HCT116 (cell line): ENCODE data around the gene P2RY14. TPM values are rescaled to one million over a fixed set of nuclear protein-coding genes. Genes with fewer than 3 reads are reported as not detected.

Experiments
- ATAC-seq: fragments of 200-7000 bp; cut with Tn5 transposase; 2 replicates; pipeline ENCODE4 v1.9.1; 2020; ENCODE audit warnings: mild to moderate bottlenecking, moderate library complexity
- BruUV-seq: library from RNA; stranded (reverse); fragments of 400-500 nt; replicated peaks from 2 replicates; lab custom pipeline; 2021; lab: Mats Ljungman, UMichigan
- CTCF ChIA-PET: fragments of 300-600 bp; sonication (Branson Sonifier 250); formaldehyde crosslinking; loops from one replicate; lab custom pipeline; 2021; ENCODE audit warnings: antibody characterized with exemption; lab: Charles Lee
- POLR2A ChIA-PET: fragments of 300-600, 350-600 bp; sonication (Branson Sonifier 250); formaldehyde crosslinking; loops from one replicate; lab custom pipeline; 2021; ENCODE audit warnings: antibody characterized with exemption; lab: Charles Lee
- RAD21 ChIA-PET, 2 experiments: fragments of 300-600 bp; sonication (Branson Sonifier 250); formaldehyde crosslinking; loops; one replicate each; lab custom pipeline; 2023; ENCODE audit warnings: low total read pairs in 2 of 2; ENCODE audit not compliant: uncharacterized antibody in 2 of 2, unreplicated experiment in 2 of 2, low non-redundant PET in 1 of 2; lab: Charles Lee
- DNase-seq: peaks from one replicate; pipeline ENCODE4 v3.0.0-alpha.2; 2010; ENCODE audit warnings: low read depth, low spot score
- H2AFZ ChIP-seq: fragments of 200-600 bp; shearing (Covaris generic), sonication (generic); 2 replicates; pipeline ENCODE4 v1.6.1; 2017; ENCODE audit warnings: low read depth, mixed run types, mixed read lengths, antibody characterized with exemption, low read length; ENCODE audit not compliant: poor library complexity, severe bottlenecking
- H3K27ac ChIP-seq: 2 replicates; pipeline ENCODE4 v1.5.1; 2012; ENCODE audit warnings: low read depth, low read length
- H3K27me3 ChIP-seq: fragments of 200-600 bp; sonication (generic); 2 replicates; pipeline ENCODE4 v1.6.1; 2016; ENCODE audit warnings: mixed run types, low read length, mixed read lengths; ENCODE audit not compliant: insufficient read depth
- H3K36me3 ChIP-seq, 2 experiments: fragments of 200-500 bp in 1 of 2; fragments of 200-600 bp in 1 of 2; sonication (Bioruptor generic) in 1 of 2; sonication (generic) in 1 of 2; 2 replicates each; pipeline versions ENCODE4 v1.5.1 to v1.6.1; 2014 to 2016; ENCODE audit warnings: low read length in 2 of 2, inconsistent platforms in 1 of 2, mixed read lengths in 1 of 2, mixed run types in 1 of 2; ENCODE audit not compliant: insufficient read depth in 2 of 2, control insufficient read depth in 1 of 2
- H3K4me1 ChIP-seq, 2 experiments: fragments of 200-600 bp in 1 of 2; sonication (generic) in 1 of 2; 2 replicates each; pipeline versions ENCODE4 v1.5.1 to v1.6.1; 2012 to 2017; ENCODE audit warnings: low read length in 2 of 2, inconsistent platforms in 1 of 2, mild to moderate bottlenecking in 1 of 2, mixed read lengths in 1 of 2, mixed run types in 1 of 2, moderate library complexity in 1 of 2; ENCODE audit not compliant: insufficient read depth in 2 of 2, control insufficient read depth in 1 of 2
- H3K4me2 ChIP-seq: fragments of 200-600 bp; sonication (generic); 2 replicates; pipeline ENCODE4 v1.6.1; 2017; ENCODE audit warnings: mixed run types, low read length, mixed read lengths
- H3K4me3 ChIP-seq, 2 experiments: fragments of 200-600 bp in 1 of 2; sonication (generic) in 1 of 2; replicated peaks in 1 of 2; 2 replicates each; pipeline ENCODE4 v1.5.1; 2011 to 2016; ENCODE audit warnings: low read length in 2 of 2, control low read depth in 1 of 2, low read depth in 1 of 2, mild to moderate bottlenecking in 1 of 2, mixed read lengths in 1 of 2, mixed run types in 1 of 2
- H3K79me2 ChIP-seq: fragments of 200-600 bp; sonication (generic); 2 replicates; pipeline ENCODE4 v1.6.1; 2017; ENCODE audit warnings: mild to moderate bottlenecking, mixed run types, low read length, moderate library complexity, mixed read lengths; ENCODE audit not compliant: insufficient read depth
- H3K9ac ChIP-seq: fragments of 200-600 bp; sonication (generic); 2 replicates; pipeline ENCODE4 v1.6.1; 2016; ENCODE audit warnings: low read length, mixed read lengths
- H3K9me2 ChIP-seq: fragments of 200-600 bp; sonication (generic), shearing (Covaris generic); 2 replicates; pipeline ENCODE4 v1.6.1; 2017; ENCODE audit warnings: mixed run types, mild to moderate bottlenecking, moderate library complexity; ENCODE audit not compliant: insufficient read depth
- H3K9me3 ChIP-seq, 2 experiments: fragments of 200-500 bp in 1 of 2; fragments of 200-600 bp in 1 of 2; sonication (Bioruptor generic) in 1 of 2; sonication (generic) in 1 of 2; 2 replicates each; pipeline ENCODE4 v1.6.1; 2014 to 2017; ENCODE audit warnings: low read length in 2 of 2, mixed read lengths in 2 of 2, inconsistent platforms in 1 of 2, low read depth in 1 of 2, mild to moderate bottlenecking in 1 of 2, mixed run types in 1 of 2, moderate library complexity in 1 of 2; ENCODE audit not compliant: control insufficient read depth in 1 of 2, insufficient read depth in 1 of 2
- H4K20me1 ChIP-seq: fragments of 200-600 bp; sonication (generic), shearing (Covaris generic); 2 replicates; pipeline ENCODE4 v1.6.1; 2017; ENCODE audit warnings: mixed run types, mild to moderate bottlenecking, moderate library complexity; ENCODE audit not compliant: insufficient read depth
- ATF3 ChIP-seq: IDR thresholded peaks from 2 replicates; pipeline ENCODE4 v1.6.1; 2012
- CBX3 ChIP-seq: IDR thresholded peaks from 2 replicates; pipeline ENCODE4 v1.6.1; 2012; ENCODE audit warnings: low read depth
- CEBPB ChIP-seq: IDR thresholded peaks from 2 replicates; pipeline ENCODE4 v1.6.1; 2012; ENCODE audit warnings: low read depth
- CTCF ChIP-seq, 3 experiments: fragments of 200-600 bp in 1 of 3; sonication (generic) in 1 of 3; IDR thresholded peaks in 2 of 3; conservative IDR thresholded peaks in 1 of 3; 2 replicates each; pipeline ENCODE4 v1.5.1; 2012 to 2017; ENCODE audit warnings: low read depth in 2 of 3, low read length in 2 of 3, antibody characterized with exemption in 1 of 3, borderline replicate concordance in 1 of 3, control low read depth in 1 of 3, mild to moderate bottlenecking in 1 of 3, mixed read lengths in 1 of 3, mixed run types in 1 of 3, moderate library complexity in 1 of 3; ENCODE audit not compliant: insufficient read depth in 1 of 3
- EGR1 ChIP-seq: IDR thresholded peaks from 2 replicates; pipeline ENCODE4 v1.6.1; 2012; ENCODE audit warnings: low read depth
- ELF1 ChIP-seq: IDR thresholded peaks from 2 replicates; pipeline ENCODE4 v1.6.1; 2012; ENCODE audit warnings: low read depth, borderline replicate concordance
- EZH2phosphoT487 ChIP-seq: fragments of 200-600 bp; IDR thresholded peaks from 2 replicates; pipeline ENCODE4 v1.6.1; 2018; ENCODE audit warnings: antibody characterized with exemption, borderline replicate concordance
- FOSL1 ChIP-seq: IDR thresholded peaks from 2 replicates; pipeline ENCODE4 v1.6.1; 2012; ENCODE audit warnings: low read depth
- JUND ChIP-seq: IDR thresholded peaks from 2 replicates; pipeline ENCODE4 v1.6.1; 2012
- MAX ChIP-seq: IDR thresholded peaks from 2 replicates; pipeline ENCODE4 v1.6.1; 2012
- POLR2A ChIP-seq: IDR thresholded peaks from 2 replicates; pipeline ENCODE4 v1.7.0; 2011; ENCODE audit warnings: borderline replicate concordance; ENCODE audit not compliant: insufficient read depth, insufficient read length; ENCODE audit errors: extremely low read depth
- POLR2AphosphoS5 ChIP-seq: IDR thresholded peaks from 2 replicates; pipeline ENCODE4 v1.6.1; 2011; ENCODE audit warnings: mild to moderate bottlenecking, low read depth, low read length, moderate library complexity
- REST ChIP-seq: IDR thresholded peaks from 2 replicates; pipeline ENCODE4 v1.6.1; 2012; ENCODE audit warnings: low read depth
- SIN3A ChIP-seq: IDR thresholded peaks from 2 replicates; pipeline ENCODE4 v1.6.1; 2012; ENCODE audit warnings: low read depth
- SRF ChIP-seq: IDR thresholded peaks from 2 replicates; pipeline ENCODE4 v1.6.1; 2012; ENCODE audit warnings: low read depth
- TCF7L2 ChIP-seq: IDR thresholded peaks from 2 replicates; pipeline ENCODE4 v1.7.0; 2011; ENCODE audit warnings: borderline replicate concordance, inconsistent platforms; ENCODE audit not compliant: insufficient read depth, insufficient read length; ENCODE audit errors: extremely low read depth
- YY1 ChIP-seq: IDR thresholded peaks from 2 replicates; pipeline ENCODE4 v1.6.1; 2011; ENCODE audit warnings: low read length, low read depth, moderate library complexity, mild to moderate bottlenecking; ENCODE audit not compliant: insufficient replicate concordance; ENCODE audit errors: extremely low read depth
- ZBTB33 ChIP-seq: IDR thresholded peaks from 2 replicates; pipeline ENCODE4 v1.6.1; 2011; ENCODE audit warnings: mild to moderate bottlenecking, low read length, moderate library complexity; ENCODE audit not compliant: insufficient replicate concordance; ENCODE audit errors: extremely low read depth
- ZNF274 ChIP-seq: fragments of 200-500 bp; sonication (Bioruptor generic); IDR thresholded peaks from 2 replicates; pipeline ENCODE4 v1.6.1; 2014; ENCODE audit warnings: mild to moderate bottlenecking, low read depth, low read length, inconsistent platforms
- intact Hi-C: fragments of 100-400 bp; cut with micrococcal nuclease; formaldehyde crosslinking; loops from 2 replicates; pipeline ENCODE4 v1.10.0; 2022
- total RNA-seq: library from RNA; stranded (reverse); gene quantifications from one replicate; pipeline ENCODE4 v1.2.1, GENCODE V29; 2021; ENCODE audit not compliant: unreplicated experiment

P2RY14 gene
- total RNA-seq, 1 experiment from 2014 or later, result not detected

- Histone ChIP-seq H2AFZ (no peak overlapping the region), H3K27me3 (no peaks in the 10 kb centered on the region), H3K9me2 (0 out of 2 replicates have a peak, but pooled peaks cover 3% of the 10 kb centered on the region), H4K20me1 (no peaks in the 10 kb centered on the region), H3K4me1 (no peaks in the 10 kb centered on the region), H3K4me2 (no peak overlapping the region), H3K36me3 (no peaks in the 10 kb centered on the region), H3K9ac (no peak overlapping the region), H3K9me3 (no peaks in the 10 kb centered on the region), H3K27ac (no peak overlapping the region), H3K79me2 (no peaks in the 10 kb centered on the region), H3K4me3 (no peak overlapping the region)
- intact Hi-C loops, result no loop called here
- TF ChIP-seq FOSL1, result no peak
- TF ChIP-seq ZBTB33, result no peak
- no peak for TF ChIP-seq REST
- TF ChIP-seq YY1, result no peak
- no peak for TF ChIP-seq CEBPB
- no peak for TF ChIP-seq CBX3
- no peak for TF ChIP-seq ZNF274
- TF ChIP-seq MAX, result no peak
- TF ChIP-seq CTCF (IDR thresholded peaks at IDR 0.05 in 2 of 3, conservative IDR thresholded peaks at IDR 0.05 in 1 of 3; ENCODE audit: borderline replicate concordance in 1 of 3, insufficient read depth in 1 of 3, low read depth in 2 of 3, low read length in 2 of 3), result no peak
- TF ChIP-seq SIN3A, result no peak
- no peak for TF ChIP-seq EGR1
- TF ChIP-seq ELF1, result no peak
- TF ChIP-seq POLR2AphosphoS5, result no peak
- TF ChIP-seq EZH2phosphoT487, result no peak
- TF ChIP-seq ATF3, result no peak
- no peak for TF ChIP-seq JUND
- no peak for TF ChIP-seq SRF
- no peak for TF ChIP-seq POLR2A
- TF ChIP-seq TCF7L2, result no peak
- ATAC-seq (no peak), DNase-seq (no peak)
- no TSS peak for BruUV-seq
- CTCF ChIA-PET, result interaction anchor here (1.1 kb wide), 1 partner anchor 42 kb away, joined by 3 read pairs; no protein-coding TSS in a partner anchor
- POLR2A ChIA-PET, result no interaction called here
- RAD21 ChIA-PET, result no interaction called here
Observed at GRCh38 chr3:151198849-151199248, 79.5 kb downstream of the P2RY14 start.
